GM12891 (cell line): Measurements from ENCODE around the gene TGFBI.

ENCODE experiments used
- POLR2A ChIP-seq: IDR thresholded peaks from 2 replicates; pipeline ENCODE4 v1.6.1; 2011; ENCODE audit warnings: low read depth, low read length, control low read depth
- POLR2AphosphoS5 ChIP-seq: IDR thresholded peaks from 2 replicates; pipeline ENCODE4 v1.6.1; 2011; ENCODE audit warnings: low read depth, low read length, control low read depth

DNA sequence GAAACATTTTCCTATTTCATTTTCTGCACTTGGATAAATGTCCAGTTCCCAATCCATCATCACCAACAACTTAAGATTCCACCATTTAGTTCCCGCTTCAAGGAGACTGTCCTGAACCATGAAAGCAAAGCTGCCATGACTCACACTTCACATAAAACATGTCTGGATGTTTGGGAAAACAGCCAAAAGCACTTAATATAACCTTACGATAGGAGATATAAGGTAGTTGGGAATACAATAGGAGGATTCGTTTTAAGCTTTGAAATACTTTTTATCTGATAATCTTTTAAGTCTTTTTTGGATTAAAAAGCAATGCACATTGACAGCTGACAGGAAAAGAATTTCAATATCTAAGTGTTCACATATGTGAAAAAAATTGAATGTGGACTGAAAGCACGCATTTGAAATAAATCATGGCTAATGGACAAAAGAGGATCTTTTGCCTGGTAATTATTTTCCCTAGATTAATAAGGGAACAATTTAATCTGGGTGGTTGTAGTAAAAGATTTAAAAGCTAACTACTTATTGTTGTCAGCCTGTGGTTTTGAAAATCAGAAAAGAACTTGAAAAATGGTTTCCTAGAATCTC, 17.3 kb upstream of the TGFBI start:
- TF ChIP-seq POLR2A (no peak), POLR2AphosphoS5 (no peak)
